ENCODE results near the gene BNIP2.
"Not testable (repeated sequence)": the region's sequence is repeated elsewhere in the genome, so short reads cannot be mapped to it uniquely, and the experiment has no call there.

The BNIP2 gene, protein sequence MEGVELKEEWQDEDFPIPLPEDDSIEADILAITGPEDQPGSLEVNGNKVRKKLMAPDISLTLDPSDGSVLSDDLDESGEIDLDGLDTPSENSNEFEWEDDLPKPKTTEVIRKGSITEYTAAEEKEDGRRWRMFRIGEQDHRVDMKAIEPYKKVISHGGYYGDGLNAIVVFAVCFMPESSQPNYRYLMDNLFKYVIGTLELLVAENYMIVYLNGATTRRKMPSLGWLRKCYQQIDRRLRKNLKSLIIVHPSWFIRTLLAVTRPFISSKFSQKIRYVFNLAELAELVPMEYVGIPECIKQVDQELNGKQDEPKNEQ

DNA sequence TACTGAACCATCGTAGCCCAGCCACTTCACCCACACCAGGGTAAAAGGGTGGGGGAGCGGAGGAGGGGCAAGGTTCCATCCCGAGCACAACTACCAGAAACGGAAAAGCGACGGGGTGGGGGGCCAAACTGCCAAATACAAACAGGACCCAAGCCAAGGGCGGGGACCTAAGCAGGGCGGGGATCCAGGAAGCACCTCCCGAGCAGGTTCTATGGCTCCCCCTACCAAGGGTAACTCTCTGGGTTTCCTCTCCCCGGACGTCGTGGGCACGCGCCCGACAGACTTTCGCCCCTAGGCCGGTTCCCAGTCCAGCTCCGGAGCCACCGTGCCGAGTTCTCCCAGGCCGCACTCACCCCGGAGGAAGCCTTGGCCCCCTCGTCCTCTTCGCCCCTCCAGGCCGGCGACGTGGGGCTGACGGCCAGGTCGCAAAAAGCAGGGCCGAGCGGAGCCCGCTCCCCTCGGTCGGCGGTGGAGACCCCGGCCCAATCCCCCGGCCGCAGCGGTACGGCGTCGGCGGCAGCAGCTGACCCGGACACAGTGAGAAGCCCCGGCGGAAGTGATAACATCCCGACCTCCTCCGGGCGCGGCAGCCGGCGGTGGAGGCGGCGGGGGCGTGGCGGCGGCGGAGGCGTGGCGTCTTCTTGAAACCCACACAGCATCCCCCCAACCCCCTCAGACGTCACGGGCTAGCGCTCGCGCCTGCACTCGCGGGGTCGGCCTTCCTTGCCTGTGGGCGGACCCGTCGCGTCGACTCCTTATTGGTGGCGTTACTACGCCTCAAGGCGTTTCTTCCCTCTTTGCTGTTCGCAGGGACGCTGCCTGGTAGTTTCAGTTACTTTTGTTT is at the start of gene BNIP2:
Gene BNIP2 (minus strand): TSS at position 539 of the 844 bp plus-strand sequence. CDS start 6,863 bp downstream, outside the sequence.
- DNase-seq (ENCODE audit: low spot score): peak; percentile 98

DNA sequence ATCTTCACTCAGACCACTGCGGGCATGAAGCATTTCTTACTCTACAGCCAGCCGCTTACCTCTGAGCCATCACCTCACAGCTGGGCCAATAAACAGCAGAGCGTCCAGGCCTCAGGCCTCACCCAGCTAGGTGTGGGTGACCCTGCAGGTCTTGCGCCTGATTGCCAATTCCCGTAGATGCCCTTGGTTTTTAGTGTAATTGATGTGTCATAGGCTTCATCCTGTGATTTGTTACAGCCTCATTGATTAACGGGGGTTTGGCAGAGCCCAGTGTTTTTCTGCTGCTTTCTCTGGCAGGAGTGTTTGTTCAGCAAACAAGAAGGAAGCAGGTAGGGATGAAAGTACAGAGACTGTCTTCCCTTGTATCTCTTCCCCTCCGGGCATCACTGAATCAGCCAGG is 49.6 kb upstream of the BNIP2 start:
- DNase-seq (ENCODE audit: low spot score): no peak

DNA sequence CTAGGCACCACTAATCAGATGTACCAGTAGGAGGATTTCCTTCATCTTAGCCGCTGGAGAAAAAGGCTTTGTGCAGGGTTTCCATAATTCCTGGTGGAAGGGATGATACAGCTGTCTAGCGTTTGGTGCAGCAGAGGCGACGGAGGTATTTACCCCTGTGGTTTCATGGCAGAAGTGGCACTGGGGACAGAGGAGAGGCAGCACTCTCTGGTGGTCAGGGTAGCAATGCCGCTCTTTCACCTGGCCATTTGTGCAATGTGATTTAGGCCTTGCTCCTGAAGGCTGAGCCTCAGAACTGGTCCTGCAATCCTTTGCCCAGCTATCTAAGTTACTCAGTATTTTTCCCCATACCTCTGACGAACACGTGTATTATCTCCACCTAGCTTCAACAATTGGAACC is 47.1 kb upstream of the BNIP2 start:
- DNase-seq (ENCODE audit: low spot score): no peak

DNA sequence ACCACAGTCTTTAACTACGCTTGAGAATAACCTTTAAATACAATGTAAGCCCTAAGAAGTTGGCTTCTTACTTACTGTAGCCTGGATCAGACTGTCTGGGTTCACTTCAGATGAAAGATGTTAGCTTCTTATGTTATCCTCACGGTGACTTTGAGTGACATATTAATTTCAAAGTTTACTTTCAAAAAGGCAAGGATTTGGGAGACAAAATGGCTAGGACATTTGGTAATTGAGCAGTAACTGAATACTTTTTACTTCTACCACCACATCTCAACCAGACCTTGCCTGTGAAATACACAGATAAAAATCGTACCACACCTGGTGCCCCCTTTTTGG is 36.0 kb upstream of the BNIP2 start:
- no peak for DNase-seq (ENCODE audit: low spot score)

DNA sequence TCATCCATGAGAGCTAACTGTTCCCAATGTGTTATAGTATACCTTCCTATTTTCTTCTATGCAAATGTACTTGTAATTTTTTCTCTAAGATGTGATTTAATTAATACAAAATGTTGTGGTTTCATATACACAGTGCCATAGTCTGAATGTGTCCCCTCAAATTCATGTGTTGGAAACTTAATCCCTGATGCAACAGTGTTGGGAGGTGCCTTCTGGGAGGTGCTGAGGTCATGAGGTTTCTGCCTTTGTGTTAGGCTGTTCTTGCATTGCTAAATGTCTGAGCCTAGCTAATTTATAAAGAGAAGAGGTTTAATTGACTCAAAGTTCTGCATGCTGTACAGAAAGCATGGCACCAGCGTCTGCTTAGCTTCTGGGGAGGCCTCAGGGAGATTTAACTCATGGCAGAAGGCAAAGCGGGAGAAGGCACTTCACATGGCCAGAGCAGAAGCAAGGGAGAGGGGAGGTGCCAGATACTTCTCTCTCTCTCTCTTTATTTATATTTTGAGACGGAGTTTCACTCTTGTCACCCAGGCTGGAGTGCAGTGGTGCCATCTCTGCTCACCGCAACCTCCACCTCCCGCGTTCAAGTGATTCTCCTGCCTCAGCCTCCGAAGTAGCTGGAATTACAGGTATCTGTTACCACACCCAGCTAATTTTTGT is 34.7 kb upstream of the BNIP2 start:
- DNase-seq (ENCODE audit: low spot score): no peak

DNA sequence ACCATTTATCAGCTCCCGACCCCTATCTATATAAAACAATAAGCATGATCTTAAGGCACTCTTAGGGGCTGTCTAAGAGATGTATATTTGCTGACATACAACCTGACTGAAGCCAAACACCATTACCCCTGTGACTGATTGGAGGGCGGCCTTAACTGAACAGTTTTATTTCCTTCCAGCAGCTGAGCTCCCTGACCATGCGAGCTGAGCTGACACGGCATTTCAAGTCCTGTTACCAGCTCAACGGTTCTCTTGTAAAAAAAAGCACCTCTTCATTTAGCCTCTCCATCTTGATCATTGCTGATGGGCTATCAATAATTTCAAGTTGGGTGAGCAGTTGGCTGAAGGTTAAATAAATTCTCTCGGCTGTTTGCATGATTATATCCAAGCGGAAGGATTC is 33.4 kb upstream of the BNIP2 start:
- no peak for DNase-seq (ENCODE audit: low spot score)

DNA sequence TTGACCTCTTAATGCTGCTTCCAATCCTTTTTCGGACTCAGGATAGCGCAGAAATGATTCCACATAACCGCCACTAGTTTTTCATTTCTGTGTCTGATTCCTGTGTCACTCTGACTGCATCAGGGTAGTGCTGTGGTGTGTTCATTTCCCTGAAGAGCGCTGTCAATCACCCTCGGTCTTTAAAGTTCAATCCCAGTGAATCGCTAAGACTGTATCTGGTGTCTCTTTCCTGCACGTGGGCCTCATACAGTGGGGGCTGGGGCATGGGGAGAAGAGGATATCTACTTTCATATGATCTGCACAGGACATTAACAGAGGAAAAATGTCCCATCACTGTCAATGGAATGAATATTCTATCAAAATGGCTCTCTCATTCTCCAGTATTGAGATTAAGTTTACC is 32.9 kb upstream of the BNIP2 start:
- no peak for DNase-seq (ENCODE audit: low spot score)

DNA sequence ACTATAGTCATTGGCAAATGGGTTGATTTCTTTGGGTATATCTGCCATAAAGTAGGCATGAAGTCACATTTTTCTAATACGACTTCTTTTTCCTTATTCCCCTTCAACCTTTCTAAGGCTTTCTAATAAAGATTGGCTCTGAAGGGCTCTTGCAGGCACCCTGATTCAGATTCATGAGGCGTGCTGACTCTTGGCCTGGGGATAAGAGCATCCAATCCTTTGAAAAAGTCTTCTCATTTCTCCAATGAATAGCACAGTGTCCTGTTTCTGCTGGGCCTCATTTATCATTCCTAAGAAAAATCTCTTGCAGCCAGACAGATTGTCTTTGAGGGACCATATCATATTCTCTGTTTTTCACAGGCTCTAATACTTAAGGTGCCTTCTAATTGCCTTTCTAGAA is 32.3 kb upstream of the BNIP2 start:
- no peak for DNase-seq (ENCODE audit: low spot score)

DNA sequence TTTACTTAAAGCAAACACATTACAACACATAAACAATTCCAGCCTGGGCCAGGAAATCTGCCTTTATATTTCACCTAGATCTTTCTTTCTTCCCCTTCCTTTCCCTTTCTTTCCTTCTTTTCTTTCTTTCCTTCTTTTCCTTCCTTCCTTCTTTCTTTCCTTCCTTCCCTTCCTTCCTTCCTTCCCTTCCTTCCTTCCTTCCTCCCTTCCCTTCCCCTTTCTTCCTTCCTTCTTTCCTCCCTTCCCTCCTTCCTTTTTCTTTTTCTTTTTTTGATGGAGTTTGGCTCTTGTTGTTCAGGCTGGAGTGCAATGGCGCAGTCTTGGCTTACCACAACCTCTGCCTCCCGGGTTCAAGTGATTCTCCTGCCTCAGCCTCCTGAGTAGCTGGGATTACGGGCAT is 24.1 kb upstream of the BNIP2 start:
- no peak for DNase-seq (ENCODE audit: low spot score)

DNA sequence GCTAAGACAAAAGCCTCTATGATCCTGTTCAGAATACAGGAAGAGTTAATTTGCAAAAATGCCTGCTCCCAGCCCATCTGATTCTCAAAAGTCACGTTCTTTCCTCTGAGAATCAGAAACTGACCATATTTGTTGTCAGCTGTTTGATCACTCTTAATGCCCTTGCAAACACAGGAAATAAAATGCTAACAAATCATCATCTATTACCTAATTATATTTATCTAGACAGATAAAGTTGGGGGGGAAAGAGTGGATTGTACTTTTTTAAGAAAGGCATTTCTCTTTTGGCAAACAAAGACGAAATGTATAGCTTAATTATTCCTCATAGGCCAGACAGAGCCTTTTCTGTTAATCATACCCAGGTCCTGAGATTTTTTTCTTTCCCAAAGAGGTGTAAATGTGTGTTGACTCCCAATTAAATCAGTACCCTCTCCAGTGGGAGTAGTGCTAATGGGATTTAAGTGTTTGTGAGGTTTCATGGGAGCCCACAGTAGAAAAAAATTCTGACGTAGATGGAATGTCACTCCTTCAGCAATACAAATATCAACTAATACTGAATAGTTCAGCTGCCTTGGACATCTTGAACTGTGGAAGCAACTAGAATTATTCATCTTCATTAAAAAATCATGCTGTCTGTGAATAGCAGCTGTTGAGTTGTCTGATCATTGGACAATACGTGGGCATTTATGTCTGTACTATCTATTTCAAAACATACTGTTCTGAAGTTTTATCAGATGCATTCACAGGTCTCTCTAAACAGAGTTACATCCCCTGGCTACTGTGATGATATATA is 22.5 kb upstream of the BNIP2 start:
- no peak for DNase-seq (ENCODE audit: low spot score)

DNA sequence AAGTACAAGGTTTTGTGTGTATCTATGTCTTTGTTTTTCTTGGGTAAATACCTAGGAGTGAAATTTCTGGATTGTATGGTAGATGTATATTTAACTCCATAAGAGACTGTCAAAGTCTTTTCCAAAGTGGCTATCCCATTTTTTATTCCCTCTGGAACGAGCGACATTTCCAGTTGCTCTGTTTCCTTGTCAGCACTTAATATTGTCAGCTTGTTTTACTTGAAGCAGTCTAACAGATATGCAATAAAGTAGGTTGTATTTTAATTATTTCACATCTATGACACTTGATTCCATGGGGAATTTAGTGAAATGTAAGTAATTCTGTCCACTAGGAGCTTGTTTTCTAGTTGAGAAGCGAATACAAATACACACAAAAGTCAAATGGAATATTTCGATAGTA is 18.5 kb upstream of the BNIP2 start:
- no peak for DNase-seq (ENCODE audit: low spot score)

DNA sequence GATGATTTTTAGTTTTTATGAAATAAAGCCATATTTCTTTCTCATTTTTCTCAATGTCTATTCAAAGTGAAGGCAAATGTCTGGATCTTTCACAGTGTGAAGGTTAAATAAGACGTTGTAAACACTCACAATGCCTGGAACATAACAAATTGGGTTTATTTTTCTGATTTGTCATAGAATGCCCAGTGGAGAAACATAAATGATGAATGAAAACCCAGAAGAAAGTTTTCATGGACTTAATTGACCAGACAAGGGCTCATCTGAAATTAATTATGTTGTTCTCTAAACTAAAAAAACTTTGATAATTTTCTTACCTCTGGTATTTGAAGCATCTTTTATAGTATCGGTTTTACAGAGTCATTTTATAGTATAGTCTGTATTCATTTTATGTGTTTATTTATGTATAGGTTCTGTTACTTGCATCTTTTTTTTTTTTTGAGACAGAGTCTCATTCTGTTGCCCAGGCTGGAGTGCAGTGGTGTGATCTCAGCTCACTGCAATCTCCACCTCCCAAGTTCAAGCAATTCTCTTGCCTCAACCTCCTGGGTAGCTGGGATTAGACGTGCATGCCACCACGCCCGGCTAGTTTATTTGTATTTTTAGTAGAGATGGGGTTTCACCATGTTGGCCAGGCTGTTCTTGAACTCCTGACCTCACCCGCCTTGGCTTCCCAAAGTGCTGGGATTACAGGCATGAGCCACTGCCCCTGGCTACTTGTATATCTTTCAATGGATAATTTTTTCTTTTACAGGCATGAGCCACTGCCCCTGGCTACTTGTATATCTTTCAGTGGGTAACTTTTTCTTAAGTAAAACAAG is 15.1 kb upstream of the BNIP2 start:
- DNase-seq (ENCODE audit: low spot score): no peak

DNA sequence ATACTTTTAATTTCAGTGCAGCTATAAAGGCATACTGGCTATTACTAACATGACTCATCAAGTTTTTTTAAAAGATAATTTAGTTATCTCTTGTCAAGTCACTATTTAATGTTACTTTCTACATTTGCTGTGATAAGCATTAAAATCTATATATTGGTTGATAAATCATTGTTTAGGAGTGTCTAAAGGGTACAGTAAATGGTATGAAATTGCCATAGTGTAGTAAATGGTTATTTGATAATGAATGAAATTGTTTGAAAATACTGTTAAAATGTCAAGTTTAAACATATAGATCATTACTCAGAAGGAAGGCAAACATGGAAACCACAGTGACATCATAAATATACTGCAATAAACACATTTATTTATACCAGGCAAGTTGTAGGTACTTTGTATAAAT is 13.2 kb upstream of the BNIP2 start:
- no peak for DNase-seq (ENCODE audit: low spot score)

DNA sequence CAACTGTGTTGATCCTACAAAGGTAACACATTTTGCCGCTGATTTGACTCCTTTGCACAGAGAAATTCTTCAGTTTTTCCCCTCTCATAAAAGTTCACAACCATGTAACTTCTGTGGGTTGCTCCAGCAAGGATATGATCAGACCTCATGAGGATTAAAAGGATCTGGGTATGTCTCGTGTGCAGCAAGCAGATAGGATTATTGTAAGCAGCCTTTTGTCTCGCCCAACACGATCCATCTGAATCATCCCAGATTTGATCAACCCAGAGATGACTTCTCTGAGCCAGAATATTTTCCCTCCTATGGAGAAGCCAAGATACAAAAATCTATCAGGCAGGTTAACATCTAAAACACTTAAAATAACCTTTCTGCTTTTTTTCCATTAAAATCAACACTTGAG is 12.8 kb upstream of the BNIP2 start:
- DNase-seq (ENCODE audit: low spot score): no peak

DNA sequence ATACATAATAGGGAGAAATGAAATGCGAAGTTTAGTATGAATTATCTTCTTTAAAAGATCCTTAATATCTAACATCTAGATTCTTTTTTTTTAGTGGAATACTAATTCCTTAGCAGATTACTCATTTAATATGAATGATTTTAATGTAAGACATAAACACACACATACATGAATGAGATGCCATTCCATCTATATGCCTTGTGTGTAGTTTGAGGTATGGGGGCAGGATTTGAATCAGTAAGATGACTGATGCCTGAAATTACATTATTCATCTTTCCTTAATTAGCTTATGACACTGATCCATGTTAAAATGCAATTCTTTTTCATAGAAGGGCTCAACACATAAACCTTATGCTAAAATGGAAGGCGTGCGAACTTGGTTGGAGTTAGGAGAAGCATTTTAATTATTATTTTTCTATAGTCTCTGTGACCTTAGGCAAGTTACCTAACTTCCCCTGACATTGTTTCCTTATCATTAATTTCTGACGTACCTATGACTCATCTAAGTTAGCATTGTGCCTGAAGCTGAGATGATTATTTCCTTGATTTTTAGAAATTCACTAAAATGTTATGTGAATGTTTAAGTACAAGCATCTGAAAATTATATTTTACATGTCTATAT is 10.8 kb upstream of the BNIP2 start:
- DNase-seq (ENCODE audit: low spot score): no peak

DNA sequence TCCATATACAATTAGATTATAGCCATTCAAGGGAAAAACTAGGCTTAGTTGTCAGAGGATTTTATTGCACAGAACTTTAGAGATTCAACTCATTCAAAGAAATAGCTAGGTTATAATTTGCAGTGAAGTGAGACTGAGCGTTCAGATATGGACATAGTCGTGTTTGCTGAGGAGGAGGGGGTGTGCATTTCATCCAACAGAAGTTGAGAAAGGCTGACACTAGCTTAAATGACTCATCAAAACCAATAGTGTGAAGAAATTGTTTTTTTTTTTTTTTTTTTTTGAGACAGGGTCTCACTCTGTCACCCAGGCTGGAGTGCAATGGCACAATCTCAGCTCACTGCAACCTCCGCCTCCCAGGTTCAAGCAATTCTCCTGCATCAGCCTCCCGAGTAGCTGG is 8.9 kb upstream of the BNIP2 start:
- DNase-seq (ENCODE audit: low spot score): not testable (repeated sequence)

DNA sequence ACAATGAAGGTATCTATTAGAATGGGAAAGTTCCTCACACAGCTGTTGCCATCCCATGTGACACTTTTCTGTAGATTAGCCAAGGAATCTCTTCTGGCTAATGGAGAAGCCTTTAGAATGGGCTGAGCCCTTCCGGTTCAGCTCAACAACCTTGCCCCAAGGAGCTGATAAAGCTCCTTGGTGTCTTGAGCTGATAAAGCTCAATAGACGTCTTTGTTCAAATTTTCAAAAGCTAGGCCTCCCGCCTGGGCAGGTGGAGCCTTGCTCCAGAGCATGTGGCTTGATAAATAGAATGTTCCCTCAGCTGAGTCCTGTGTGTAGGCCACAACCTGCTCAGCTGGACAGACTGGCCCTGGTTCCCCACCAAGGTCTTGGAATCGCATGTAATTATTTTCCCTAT is 7.2 kb upstream of the BNIP2 start:
- no peak for DNase-seq (ENCODE audit: low spot score)

DNA sequence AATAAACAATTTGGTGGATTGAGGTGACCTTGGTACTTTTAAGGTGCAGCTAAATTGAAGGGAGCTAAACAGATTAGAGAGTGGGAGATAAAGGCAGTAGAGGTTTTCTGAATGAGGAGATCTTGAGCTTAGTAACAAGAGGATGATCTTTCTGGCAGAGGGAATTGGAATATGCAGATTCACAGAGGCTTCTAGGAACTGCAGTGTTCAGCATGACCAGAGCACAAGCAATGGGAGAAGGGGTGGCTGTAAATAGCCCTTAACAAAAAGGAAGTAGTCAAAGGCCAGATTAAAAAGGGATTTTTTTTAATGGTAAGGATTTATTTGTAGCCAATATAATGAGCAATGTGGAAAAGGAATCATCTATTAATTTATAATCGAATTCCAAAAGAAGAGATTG is 5.7 kb upstream of the BNIP2 start:
- DNase-seq (ENCODE audit: low spot score): no peak

DNA sequence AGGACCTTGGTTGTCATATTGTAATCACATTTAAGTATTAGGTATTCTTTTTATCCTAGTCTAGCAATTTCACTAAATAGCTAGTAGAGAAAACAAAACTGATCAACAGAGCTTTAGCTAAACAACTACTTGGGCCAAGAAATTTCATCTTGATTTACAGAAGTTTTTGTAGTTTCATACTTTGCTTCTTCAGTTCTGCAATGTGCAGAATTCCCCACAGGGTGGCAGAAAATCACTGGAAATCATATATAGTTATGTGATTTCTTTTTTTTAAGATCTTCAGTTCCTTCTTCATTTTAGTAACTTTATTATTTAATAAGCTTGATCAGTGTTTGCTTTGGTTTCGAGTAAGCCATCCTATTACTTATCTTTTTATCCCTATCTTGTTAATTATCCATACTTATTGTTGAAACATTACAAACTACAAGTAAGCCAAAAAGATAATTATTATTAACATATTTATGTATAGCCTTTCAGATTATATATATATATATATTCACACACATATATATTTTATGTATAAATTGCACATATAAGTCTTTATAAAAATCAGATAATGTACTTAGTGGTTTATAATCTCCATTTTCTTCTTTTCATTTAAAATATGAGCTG is 2.2 kb upstream of the BNIP2 start:
- DNase-seq (ENCODE audit: low spot score): peak; percentile 57

DNA sequence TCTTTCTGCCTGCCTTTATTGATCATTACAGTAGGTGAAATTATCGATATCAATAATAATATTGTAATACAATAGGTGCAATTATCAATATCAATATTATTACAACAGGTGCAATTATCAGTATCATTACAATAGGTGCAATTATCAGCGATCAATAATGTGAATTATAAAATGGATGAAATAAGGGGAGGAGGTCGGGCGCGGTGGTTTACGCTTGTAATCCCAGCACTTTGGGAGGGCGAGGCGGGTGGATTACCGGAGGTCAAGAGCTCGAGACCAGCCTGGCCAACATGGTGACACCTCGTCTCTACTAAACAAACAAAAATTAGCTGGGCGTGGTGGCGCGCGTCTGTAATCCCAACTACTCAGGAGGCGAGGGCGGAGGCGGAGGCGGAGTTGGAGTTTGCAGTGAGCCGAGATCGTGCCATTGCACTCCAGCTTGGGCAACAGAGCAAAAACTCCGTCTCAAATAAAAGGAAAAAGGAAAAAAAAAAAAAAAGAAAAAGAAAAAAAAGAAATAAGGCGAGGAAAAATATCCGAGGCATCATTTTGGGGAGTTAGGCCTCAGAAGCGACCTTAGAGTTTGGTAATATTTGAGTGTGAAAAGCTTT is 611 bp upstream of the BNIP2 start:
- peak; percentile 69 for DNase-seq (ENCODE audit: low spot score)
